HG02763 (cell line): Measurements from ENCODE around the gene TDP2.
"Not testable (repeated sequence)": the region's sequence is repeated elsewhere in the genome, so short reads cannot be mapped to it uniquely, and the experiment has no call there.

Experiments used
- ATAC-seq: cut with Tn5 transposase; IDR thresholded peaks from one replicate; pipeline ENCODE4 v1.9.1; 2021; ENCODE audit warnings: mild to moderate bottlenecking, moderate library complexity; ENCODE audit not compliant: unreplicated experiment

Gene TDP2

DNA sequence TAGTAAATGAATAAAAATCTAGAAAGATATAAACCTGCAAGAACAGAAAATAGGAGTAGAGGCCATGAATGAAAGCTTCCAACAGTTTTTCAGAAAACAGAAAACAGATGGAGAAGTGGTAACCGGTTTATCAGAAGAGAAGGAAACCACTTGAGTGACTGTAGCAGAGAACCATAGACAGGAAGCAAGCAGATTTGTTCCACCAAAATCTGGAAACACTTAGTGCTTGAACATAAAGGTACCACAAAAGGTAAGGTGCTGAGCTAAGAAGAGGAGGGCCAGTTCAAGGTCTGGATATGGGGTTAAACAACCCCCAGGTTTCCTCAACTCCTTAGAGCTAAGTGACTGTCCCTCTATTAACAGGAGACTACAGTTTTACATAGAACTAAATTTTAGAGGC is 11.5 kb downstream of the TDP2 start:
- no peak for ATAC-seq

- no peak for ATAC-seq
Observed at GRCh38 chr6:24650365-24650764, 16.3 kb downstream of the TDP2 start.

- no peak for ATAC-seq
Observed at GRCh38 chr6:24649691-24650090, 17.0 kb downstream of the TDP2 start.

DNA sequence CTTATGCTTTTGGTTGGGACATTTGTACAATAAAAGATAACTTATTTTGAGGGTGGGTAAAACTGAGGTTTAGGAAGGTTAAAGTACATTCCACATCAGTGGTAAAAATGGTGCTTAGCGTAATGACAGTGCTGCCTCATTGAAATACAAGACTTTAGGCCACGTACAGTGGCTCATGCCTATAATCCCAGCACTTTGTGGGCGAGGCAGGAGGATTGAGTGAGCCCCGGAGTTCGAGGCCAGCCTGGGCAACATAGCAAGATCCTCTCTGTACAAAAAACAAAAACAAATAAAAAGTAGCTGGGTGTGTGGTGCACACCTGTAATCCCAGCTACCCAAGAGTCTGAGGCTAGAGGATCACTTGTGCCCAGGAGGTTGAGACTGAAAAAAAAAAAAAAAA is 18.4 kb downstream of the TDP2 start:
- ATAC-seq, result no peak

GRCh38 chr6:24646771-24647170 is 19.9 kb downstream of the TDP2 start:
- ATAC-seq, result no peak

DNA sequence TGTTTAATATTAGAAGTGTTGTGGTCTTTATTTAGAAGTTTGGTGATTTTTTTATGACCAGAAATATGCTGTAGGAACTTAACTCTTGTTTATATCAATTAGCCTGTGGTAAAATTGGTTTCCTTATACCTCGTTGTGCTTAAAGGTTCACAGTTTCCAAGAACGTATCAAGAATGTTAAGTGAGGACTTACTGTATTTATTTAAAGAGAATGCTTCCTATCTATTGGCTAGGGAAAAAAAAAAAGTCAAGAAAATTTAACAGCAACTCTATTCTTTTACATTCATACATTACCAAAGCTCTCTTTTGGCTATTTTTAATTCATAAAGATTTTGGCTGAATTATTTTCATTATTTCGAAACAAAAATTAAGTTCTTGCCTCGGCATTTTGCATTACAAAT is 22.3 kb downstream of the TDP2 start:
- ATAC-seq, result no peak

DNA sequence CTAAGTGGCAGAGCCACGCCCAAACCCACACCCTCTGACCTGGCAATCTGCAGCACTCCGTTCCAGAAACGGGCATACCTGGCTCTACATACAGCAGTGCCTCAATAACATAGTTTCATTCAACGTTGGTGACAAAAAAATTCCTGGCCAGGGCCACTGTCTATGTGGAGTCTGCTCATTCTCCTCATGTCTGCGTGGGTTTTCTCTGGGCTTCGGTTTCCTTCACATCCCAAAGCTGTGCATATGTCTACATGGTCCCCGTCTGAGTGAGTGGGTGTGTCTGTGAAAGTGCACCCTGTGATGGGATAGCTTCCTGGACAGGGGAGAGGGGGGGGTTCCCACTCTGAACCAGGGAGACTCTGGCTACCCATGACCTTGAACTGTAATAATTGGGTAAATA is 22.8 kb downstream of the TDP2 start:
- no peak for ATAC-seq

DNA sequence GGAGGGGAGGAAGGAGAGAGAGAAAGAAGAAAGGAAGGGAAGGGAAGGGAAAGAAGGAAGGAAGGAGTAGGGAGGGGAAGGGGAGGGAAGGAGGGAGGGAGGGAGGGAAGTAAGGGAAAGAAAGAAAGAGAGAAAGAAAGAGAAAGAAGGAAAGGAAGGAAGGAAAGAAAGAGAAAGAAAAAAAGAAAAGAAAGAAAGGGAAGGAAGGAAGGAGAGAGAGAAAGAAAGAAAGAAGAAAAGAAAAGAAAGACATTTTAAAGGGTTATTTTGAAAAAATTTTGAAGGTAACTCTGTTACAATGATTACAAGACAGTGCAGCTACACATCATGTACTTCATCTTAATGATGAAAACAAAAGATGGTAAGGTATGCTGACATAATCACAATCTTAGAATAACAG is 24.6 kb downstream of the TDP2 start:
- no peak for ATAC-seq

DNA sequence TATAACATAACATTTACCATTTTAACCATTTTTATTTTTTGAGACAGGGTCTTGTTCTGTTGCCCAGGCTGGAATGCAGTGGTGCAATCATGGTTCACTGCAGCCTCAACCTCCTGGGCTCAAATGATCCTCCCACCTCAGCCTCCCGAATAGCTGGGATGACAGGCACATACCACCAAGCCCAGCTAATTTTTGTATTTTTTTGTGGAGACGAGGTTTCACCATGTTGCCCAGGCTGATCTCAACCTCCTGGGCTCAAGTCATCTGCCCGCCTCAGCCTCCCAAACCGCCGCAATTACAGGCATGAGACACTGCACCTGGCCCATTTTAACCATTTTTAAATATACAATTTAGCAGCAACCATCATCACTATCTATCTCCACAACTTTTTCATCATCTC is 26.1 kb downstream of the TDP2 start:
- not testable (repeated sequence) for ATAC-seq

- no peak for ATAC-seq
Observed at GRCh38 chr6:24640166-24640565, 26.5 kb downstream of the TDP2 start.

DNA sequence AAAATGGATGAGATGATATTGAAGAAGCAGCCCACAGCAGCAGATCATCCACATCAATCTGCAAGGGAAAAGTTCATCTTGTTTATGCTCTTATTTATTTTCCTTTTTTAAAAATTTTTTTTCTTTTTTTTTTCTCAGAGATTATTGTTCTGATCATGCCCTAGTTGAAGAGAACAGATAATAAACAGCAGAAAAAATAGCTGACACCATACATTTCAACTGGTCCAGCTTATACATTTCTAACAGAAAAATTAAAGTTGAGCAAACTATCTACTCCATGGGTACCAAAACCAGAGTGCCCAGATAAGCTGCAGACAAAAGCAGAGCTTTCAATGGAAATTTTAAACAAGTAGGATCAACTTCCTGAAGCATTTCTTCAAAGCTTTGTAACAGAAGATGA is 30.0 kb downstream of the TDP2 start:
- ATAC-seq, result no peak

DNA sequence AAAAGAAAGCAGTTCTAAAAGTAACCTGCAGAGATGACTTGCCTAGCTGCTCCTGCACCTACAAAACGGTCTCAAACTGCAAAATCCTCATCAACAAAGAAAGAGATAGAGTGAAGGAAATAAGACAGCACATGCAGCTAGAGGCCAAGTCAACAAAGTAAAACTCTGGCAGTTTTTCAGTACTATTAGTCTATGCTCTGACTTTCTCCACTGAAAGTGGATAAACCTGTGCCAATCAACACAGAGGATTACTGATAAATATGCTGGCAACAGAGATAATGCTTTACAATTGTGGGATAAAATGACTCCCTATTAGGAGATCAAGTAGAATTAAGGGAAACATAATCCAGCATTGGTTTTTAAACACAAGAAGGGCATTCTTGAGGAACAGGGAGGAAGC is 34.1 kb downstream of the TDP2 start:
- ATAC-seq, result no peak

GRCh38 chr6:24631671-24632070 is 35.0 kb downstream of the TDP2 start:
- no peak for ATAC-seq

DNA sequence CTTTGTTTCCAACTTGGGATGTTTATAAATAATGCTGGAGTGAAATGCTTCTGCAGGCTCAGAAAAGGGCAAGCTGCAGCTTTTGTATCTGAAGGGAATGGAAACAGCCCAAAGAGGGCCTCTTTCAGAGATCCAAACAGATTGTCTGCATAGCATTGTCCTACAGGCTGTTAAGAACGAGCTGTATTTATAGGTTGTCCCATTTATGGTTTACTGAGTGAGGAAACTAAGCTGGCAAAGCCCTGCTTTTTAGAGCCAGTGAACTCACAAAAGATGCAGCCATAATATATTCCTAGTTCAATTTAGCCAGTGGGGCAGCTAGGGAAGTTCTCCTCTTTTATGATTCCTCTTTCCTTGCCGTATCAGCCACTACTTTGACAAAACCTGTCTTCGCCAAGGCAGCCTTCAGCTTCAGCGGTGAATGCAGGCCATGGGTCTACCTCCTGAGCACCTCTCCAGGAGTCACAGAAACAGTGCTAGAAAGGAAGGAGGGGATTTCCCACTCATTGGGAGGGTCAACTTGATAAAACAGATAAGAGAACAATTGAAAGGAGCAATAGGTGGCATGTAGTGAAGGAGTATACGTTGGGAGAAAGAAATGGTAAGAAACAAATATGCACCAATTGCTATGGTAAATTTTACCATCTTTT is 35.7 kb downstream of the TDP2 start:
- ATAC-seq, result no peak

- no peak for ATAC-seq
Observed at GRCh38 chr6:24621626-24622289, 44.9 kb downstream of the TDP2 start.

DNA sequence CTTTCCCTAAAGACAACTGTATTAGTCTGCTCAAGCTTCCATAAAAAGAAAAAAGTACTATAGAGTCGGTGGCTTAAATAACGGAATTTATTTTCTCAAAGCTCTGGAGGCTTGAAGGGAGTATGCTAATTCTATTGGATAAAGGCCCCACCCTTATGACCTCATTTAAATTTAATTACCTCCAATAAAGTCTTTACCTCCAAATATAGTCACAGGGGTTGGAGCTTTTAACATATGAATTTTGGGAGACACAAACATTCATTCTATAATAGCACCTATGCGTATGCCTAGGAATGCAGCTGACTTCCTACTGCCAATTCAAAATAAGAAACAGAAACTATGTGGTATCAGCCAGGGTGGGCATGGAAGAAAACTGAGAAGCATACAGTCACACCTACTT is 46.1 kb downstream of the TDP2 start:
- ATAC-seq, result no peak

GRCh38 chr6:24619661-24620060 is 47.0 kb downstream of the TDP2 start:
- ATAC-seq, result no peak

- no peak for ATAC-seq
Observed at GRCh38 chr6:24614648-24615047, 52.1 kb downstream of the TDP2 start.

DNA sequence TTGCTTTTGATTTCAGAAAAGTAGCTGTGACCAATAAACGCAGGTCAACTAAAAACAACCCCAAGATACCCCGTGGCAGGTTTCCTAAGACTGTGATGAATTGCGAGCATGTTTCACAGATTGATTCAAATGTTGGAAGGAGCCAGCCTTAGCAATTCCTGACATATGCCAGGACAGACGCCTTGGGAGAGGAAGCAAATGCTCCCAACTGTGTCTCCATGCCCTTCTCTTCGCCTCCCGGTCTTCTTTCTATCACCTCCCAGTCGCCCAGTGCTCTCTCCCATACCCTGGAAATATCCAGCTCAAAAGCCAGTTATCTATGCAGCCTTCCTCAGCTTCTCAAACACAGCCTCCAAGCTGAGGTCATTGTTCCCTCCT is 52.7 kb downstream of the TDP2 start:
- ATAC-seq, result no peak

GRCh38 chr6:24613361-24614042 is 53.2 kb downstream of the TDP2 start:
- ATAC-seq, result no peak

GRCh38 chr6:24610672-24611071 is 56.0 kb downstream of the TDP2 start:
- ATAC-seq, result no peak

- no peak for ATAC-seq
Observed at GRCh38 chr6:24607310-24608105, 59.2 kb downstream of the TDP2 start.
